T-helper 1 cell treated with Interleukin-12 subunit alpha and Interleukin-12 subunit beta and Interleukin-4 antibody, amounts not matched to agents 30 μg/mL and 1 μg/mL, for 36 hours (primary cell): ENCODE measurements around the gene BAG3.
"Not testable (repeated sequence)": the region's sequence is repeated elsewhere in the genome, so short reads cannot be mapped to it uniquely, and the experiment has no call there.

Experiments used
- H3K27ac Mint-ChIP-seq: one replicate; pipeline ENCODE4 v1.8.0; 2021; ENCODE audit warnings: mild to moderate bottlenecking, mixed read lengths
- H3K27me3 Mint-ChIP-seq: one replicate; pipeline ENCODE4 v1.8.0; 2021; ENCODE audit warnings: low read depth, mixed read lengths
- H3K36me3 Mint-ChIP-seq: one replicate; pipeline ENCODE4 v1.8.0; 2021; ENCODE audit warnings: low read depth, mixed read lengths
- H3K4me1 Mint-ChIP-seq: one replicate; pipeline ENCODE4 v1.8.0; 2021; ENCODE audit warnings: low read depth, mixed read lengths
- H3K4me3 Mint-ChIP-seq: one replicate; pipeline ENCODE4 v1.8.0; 2021; ENCODE audit warnings: mild to moderate bottlenecking, moderate library complexity, mixed read lengths
- H3K9me3 Mint-ChIP-seq: one replicate; pipeline ENCODE4 v1.8.0; 2021; ENCODE audit warnings: mixed read lengths

Gene BAG3

DNA sequence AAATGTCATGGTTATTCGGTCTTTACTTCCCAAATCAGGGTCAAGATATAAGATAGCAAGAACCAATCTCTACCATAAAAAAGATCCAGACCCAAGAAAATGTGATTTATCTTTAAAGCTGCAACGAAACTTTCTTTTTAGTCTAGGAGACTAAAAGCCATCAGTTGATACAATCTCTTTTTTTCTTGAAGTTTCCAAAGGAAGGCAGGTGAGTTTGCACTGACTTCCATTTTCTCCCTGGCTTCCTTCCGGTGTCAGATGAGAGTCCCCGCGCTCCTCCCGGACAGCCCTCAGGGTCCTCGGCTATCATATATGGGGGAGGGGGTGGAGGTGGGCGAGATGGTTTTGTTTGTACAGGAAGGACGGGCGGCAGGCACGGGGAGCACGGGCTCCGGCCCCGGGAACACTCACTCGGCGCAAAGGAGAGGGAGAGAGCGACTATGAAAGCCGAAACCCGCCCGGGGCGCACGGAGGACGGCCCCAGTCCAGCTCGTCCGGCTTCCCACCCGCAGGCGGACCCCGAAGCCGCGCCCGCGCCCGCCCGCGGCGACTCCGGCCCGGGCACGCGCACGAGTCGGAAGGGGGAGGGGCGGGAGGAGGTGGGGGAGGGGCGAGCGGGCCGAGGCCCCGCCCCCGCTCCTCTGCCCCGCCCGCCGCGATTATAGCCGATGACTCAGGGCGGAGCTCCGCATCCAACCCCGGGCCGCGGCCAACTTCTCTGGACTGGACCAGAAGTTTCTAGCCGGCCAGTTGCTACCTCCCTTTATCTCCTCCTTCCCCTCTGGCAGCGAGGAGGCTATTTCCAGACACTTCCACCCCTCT, at the start of gene BAG3:
BAG3 (plus strand) TSS at position 689 of the 822 bp plus-strand sequence. CDS start 296 bp downstream, outside the sequence.
- peak within 1 kb of the TSS; percentile 98 for H3K27ac Mint-ChIP-seq

DNA sequence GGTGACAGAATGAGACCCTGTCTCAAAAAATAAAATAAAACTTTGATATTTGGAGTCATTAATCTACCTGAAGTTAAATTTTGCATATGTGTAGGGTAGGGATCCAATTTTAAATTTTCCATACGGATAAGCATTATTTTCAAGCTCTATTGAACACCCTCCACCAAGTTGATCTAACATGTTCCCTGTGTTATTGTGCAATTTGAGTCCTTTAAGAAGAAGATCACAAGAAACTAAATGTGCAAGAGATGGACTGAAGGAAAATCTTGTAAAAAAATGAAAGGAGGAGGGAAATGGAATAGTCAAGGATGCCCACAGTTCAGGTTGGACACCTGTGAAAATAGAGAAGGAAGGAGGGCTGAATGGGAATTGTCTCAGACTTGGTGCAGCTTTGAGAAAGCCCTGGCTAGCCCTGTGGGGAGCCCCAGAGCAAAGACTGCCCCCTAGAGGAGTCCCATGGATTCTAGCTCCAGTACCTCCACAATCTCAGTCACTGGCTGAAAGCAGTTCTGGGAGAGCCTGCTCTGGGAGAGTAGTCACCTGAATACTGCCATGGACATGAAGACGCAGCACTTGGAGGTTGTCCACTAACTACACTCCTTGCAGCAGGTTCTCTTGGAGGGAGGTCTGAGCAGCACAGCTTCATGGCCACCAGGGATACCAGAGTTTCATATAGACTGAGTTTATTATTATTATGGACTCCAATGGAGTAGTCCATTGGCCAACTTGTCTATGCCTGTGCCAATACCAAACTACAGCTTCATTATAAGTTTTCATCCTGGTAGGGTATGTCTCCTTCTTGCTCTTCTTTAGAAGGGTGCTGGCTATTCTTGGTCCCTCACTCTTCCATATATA, 48.7 kb upstream of the BAG3 start:
- H3K4me1 Mint-ChIP-seq = peaks cover 7% of the 10 kb centered on the region
- H3K9me3 Mint-ChIP-seq = no peaks in the 10 kb centered on the region
- H3K27ac Mint-ChIP-seq = no peak overlapping the region
- no peaks in the 10 kb centered on the region for H3K27me3 Mint-ChIP-seq
- no peak overlapping the region for H3K4me3 Mint-ChIP-seq
- peaks cover 2% of the 10 kb centered on the region for H3K36me3 Mint-ChIP-seq

More for the DNA sequence above, at the start of gene BAG3:
- Mint-ChIP-seq H3K4me3 (peak within 1 kb of the TSS; percentile 98), H3K4me1 (peaks cover 43% of the 10 kb centered on the region), H3K27me3 (peaks cover 2% of the 10 kb centered on the region), H3K36me3 (peaks cover 5% of the 10 kb centered on the region), H3K9me3 (no peaks in the 10 kb centered on the region)

DNA sequence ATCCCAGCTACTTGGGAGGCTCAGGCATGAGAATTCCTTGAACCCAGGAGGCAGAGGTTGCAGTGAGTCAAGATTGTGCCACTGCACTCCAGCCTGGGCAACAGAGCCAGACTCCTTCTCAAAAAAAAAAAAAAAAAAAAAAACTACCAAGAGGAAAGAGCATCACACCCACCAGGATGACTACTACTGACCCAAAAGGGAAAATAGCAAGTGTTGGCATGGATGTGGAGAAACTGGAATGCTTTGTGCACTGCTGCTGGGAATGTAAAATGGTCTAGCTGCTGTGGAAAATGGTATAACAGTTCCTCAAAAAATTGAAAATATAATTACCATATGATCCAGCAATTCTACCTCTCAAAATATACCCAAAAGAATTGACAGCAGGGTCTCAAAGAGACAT, 46.7 kb upstream of the BAG3 start:
- H3K9me3 Mint-ChIP-seq = no peaks in the 10 kb centered on the region
- no peak overlapping the region for H3K4me3 Mint-ChIP-seq
- no peak overlapping the region for H3K27ac Mint-ChIP-seq
- peaks cover 4% of the 10 kb centered on the region for H3K27me3 Mint-ChIP-seq
- H3K36me3 Mint-ChIP-seq = no peaks in the 10 kb centered on the region
- peaks cover 4% of the 10 kb centered on the region for H3K4me1 Mint-ChIP-seq

DNA sequence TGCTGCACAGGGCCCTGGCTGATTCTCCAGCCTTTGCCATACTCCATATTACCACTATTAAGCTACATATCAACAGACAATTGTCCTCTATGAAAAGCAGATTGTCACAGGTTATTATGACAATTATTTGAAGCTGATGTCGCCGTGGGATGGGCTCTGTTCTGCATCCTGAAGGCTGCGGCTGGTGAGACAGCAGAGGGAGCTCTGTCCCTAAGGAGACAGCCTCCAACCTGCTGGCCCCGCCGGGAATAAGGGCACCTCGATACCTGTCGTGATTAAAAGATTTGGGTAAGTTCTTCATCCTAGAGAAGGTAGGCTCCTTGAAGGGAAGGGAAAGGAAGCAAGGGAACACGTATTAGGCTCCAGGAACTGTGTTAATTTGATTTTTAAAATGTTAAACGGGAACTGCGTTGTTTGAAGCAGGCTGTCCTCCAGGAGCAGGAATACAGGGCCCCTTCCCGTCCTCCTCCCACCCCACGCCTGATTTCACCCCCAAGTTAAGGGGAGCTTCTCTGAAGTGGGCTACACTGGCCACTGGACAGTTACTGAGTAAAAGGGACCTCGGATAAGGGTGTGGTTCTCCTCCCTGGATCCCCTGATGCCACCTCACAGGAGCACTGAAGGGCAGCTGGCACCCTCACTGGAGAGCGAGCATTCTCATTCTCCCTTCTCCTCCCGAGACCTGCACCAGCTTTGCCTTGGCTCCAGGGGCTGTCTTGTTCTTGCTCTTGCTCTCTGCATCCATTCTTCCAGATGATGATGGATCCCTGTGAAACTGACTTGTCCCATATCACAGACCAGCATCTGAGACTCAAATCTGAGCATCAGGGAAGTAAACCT, 42.6 kb upstream of the BAG3 start:
- H3K9me3 Mint-ChIP-seq = peaks cover 9% of the 10 kb centered on the region
- H3K36me3 Mint-ChIP-seq = no peaks in the 10 kb centered on the region
- no peak overlapping the region for H3K4me3 Mint-ChIP-seq
- H3K27ac Mint-ChIP-seq = no peak overlapping the region
- peaks cover 12% of the 10 kb centered on the region for H3K27me3 Mint-ChIP-seq
- H3K4me1 Mint-ChIP-seq = peaks cover 2% of the 10 kb centered on the region

DNA sequence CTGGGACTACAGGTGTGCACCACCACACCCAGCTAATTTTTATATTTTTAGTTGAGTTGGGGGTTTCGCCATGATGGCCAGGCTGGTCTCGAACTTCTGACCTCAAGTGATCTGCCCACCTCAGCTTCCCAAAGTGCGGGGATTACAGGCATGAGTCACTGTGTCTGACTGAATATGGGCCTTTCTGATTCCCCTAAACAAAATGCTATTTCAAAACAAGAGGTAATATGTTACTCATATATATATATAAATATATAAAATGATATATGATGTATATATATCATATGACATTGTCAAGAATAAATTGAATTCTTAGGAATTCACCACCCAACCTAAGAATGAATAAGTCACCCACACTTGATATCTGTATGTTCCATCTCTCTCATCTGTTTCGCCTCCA, 41.7 kb upstream of the BAG3 start:
- Mint-ChIP-seq H3K4me1 (peaks cover 2% of the 10 kb centered on the region), H3K4me3 (no peak overlapping the region), H3K9me3 (peaks cover 9% of the 10 kb centered on the region), H3K36me3 (no peaks in the 10 kb centered on the region), H3K27me3 (peaks cover 12% of the 10 kb centered on the region), H3K27ac (no peak overlapping the region)

DNA sequence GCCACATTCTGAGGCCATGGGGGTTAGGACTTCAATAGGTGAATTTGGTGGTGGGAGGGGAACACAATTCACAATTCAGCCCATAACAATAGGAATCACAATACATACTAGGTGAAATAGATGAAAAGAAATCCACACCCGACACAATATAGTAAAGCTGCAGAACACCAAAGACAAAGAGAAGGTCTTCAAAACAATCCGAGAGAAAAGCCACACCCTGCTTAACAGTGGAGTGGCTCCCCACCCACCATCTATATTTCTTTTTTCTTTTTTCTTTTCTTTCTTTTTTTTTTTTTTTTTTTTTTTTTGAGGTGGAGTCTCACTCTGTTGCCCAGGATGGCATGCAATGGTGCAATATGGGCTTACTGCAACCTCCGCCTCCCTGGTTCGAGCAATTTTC, 39.7 kb upstream of the BAG3 start:
- peaks cover 9% of the 10 kb centered on the region for H3K9me3 Mint-ChIP-seq
- H3K27ac Mint-ChIP-seq = no peak overlapping the region
- H3K27me3 Mint-ChIP-seq = peaks cover 12% of the 10 kb centered on the region
- H3K36me3 Mint-ChIP-seq = no peaks in the 10 kb centered on the region
- peaks cover 2% of the 10 kb centered on the region for H3K4me1 Mint-ChIP-seq
- no peak overlapping the region for H3K4me3 Mint-ChIP-seq

DNA sequence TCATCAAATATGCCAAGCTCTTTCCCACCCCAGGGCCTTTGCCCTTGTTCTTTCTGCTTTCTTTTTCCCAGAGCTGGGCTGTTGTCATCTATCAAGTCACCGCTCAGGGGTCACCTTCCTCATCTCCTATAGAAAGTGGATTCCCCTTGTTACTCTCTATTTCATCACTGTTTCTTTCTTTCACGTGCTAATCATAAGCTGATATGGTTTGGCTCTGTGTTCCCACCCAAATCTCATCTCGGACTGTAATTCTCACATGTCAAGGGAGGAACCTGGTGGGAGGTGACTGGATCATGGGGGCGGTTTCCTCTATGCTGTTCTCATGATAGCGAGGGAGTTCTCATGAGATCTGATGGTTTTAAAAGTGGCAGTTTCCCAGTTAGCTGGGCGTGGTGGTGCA, 37.4 kb upstream of the BAG3 start:
- Mint-ChIP-seq H3K9me3 (peaks cover 9% of the 10 kb centered on the region), H3K36me3 (no peaks in the 10 kb centered on the region), H3K4me1 (no peaks in the 10 kb centered on the region), H3K27me3 (peaks cover 12% of the 10 kb centered on the region), H3K4me3 (no peak overlapping the region), H3K27ac (no peak overlapping the region)

DNA sequence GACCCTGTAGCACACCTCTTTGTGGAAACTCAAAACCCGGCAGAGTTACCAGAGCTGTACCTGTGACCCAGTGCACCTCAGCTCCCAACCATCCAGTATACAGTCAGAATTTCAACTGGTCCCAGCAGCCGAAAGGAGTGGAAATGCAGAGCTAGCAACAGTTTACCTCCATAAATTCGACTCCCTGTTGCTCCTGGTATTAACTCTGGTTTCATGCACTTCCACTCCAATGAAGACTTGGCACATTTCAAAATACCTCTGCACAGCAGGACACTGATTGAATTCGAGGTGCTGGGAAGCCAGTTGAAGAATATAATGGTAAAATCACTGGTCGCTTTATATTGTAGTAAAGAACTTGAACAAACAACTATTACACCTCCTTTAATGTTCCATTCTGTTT, 36.5 kb upstream of the BAG3 start:
- H3K9me3 Mint-ChIP-seq = peaks cover 9% of the 10 kb centered on the region
- no peak overlapping the region for H3K27ac Mint-ChIP-seq
- H3K27me3 Mint-ChIP-seq = peaks cover 8% of the 10 kb centered on the region
- H3K4me3 Mint-ChIP-seq = no peak overlapping the region
- no peaks in the 10 kb centered on the region for H3K4me1 Mint-ChIP-seq
- H3K36me3 Mint-ChIP-seq = no peaks in the 10 kb centered on the region

DNA sequence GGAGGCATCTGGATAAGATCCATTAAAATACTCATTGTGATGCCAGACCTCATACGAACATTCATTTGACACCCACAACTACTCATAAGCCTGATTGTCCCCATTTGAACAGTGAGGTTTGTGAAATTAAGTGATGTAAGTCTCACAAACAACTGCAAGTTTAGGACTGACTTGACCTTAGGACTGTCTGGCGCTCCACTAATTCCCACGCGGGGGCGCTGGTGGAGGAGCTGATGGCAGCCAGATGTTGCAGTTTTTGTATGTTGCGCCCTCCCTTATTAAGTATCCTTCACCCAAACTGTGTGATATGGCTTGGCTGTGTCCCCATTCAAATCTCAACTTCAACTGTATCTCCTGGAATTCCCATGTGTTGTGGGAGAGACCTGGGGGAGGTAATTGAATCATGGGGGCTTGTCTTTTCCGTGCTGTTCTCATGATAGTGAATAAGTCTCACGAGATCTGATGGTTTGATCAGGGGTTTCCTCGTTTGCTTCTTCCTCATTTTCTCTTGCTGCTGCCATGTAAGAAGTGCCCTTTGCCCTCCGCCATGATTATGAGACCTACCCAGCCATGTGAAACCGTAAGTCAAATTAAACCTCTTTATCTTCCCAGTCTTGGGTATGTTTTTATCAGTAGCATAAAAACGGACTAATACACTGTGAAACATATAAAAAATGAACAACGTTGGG, 34.2 kb upstream of the BAG3 start:
- H3K4me3 Mint-ChIP-seq = no peak overlapping the region
- H3K27ac Mint-ChIP-seq = no peak overlapping the region
- peaks cover 5% of the 10 kb centered on the region for H3K27me3 Mint-ChIP-seq
- peaks cover 3% of the 10 kb centered on the region for H3K4me1 Mint-ChIP-seq
- H3K9me3 Mint-ChIP-seq = no peaks in the 10 kb centered on the region
- no peaks in the 10 kb centered on the region for H3K36me3 Mint-ChIP-seq

DNA sequence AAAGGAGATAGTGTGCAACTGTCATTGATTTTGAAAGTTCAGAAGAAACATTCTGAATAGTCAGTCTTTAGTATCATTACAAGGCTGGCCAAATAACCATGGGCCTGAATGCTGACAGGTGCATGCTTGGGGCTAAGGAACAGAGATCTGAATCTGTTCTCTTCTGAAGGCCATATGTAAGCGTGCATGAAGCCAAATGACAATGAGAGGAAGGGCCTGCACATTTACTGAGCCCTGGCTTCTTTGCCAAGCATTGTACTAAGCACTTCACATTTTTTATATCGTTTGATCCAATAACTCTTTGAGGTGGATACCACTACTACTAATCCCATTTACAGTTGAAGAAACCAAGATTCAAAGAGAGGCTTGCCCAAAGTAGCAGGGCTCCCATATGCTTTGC, 32.0 kb upstream of the BAG3 start:
- Mint-ChIP-seq H3K27me3 (peaks cover 6% of the 10 kb centered on the region), H3K9me3 (no peaks in the 10 kb centered on the region), H3K36me3 (no peaks in the 10 kb centered on the region), H3K4me3 (no peak overlapping the region), H3K27ac (no peak overlapping the region), H3K4me1 (peaks cover 3% of the 10 kb centered on the region)

DNA sequence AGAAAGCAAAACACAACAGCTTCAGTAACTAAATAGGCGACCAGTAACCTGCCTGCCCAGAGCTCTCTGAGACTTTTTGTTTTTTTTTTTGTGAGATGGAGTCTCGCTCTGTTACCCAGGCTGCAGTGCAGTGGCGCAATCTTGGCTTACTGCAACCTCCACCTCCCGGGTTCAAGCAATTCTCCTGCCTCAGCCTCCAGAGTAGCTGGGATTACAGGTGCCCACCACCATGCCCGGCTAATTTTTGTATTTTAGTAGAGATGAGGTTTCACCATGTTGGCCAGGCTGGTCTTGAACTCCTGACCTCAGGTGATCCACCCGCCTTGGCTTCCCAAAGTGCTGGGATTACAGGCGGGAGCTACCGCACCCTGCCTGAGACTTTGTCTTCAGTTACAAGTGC, 31.4 kb upstream of the BAG3 start:
- not testable (repeated sequence) for H3K4me1 Mint-ChIP-seq, H3K27me3 Mint-ChIP-seq, H3K9me3 Mint-ChIP-seq, H3K36me3 Mint-ChIP-seq, H3K27ac Mint-ChIP-seq, H3K4me3 Mint-ChIP-seq

DNA sequence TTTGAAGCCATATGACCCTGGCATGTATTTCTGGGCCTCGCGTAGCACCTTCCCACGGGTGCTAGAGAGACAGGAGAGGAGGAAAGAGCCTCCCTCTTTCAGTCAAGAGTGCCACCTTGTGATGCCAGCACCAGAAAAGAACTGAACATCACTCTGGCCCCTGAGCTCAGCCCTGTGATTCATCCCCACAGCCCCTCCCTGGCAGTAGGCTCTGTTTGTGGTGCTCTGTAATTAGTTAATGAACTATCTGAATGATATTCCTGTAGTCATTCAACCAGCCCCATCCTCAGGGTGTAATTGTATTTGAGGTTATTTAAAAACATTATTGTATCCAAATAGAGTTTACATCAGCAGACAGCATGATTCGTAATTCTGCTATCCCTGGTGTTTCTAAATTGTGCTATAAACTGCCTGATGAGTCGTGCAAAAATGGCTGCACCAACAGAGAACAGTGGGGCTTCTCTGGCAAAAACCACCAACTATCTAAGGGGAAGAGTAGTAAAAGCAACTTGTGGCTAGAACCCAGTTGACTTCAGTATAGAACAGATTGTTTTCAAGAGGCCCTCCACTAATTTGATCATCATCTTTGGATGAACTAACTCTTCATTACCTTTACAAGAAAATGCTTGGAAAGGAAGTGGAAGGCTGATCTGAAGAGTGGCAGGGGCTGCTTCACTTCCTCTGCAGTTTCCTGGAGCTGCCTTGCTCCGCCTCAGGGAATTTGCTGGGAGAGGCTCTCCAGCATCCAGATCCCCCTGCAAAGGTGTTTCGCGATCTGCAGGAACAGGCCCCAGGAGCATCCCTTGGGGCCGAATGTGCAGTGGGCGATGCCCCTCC, 30.7 kb upstream of the BAG3 start:
- Mint-ChIP-seq H3K36me3 (no peaks in the 10 kb centered on the region), H3K27me3 (peaks cover 6% of the 10 kb centered on the region), H3K27ac (no peak overlapping the region), H3K4me1 (peaks cover 3% of the 10 kb centered on the region), H3K4me3 (no peak overlapping the region), H3K9me3 (no peaks in the 10 kb centered on the region)

DNA sequence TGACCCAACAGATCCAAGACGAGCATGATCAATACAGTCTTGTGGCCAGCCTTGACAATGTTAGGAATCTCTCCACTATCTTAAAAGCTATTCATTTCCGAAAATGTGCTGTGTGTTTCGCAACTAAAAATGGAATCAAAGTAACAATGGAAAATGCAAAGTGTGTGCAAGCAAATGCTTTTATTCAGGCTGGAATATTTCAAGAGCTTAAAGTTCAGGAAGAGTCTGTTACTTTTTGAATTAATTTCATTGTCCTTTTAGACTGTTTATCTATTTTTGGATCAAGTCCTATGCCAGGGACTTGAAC, 30.1 kb upstream of the BAG3 start:
- no peaks in the 10 kb centered on the region for H3K36me3 Mint-ChIP-seq
- H3K27me3 Mint-ChIP-seq = peaks cover 6% of the 10 kb centered on the region
- no peak overlapping the region for H3K4me3 Mint-ChIP-seq
- H3K27ac Mint-ChIP-seq = no peak overlapping the region
- H3K4me1 Mint-ChIP-seq = peaks cover 3% of the 10 kb centered on the region
- H3K9me3 Mint-ChIP-seq = no peaks in the 10 kb centered on the region
